ENCODE measurements around the gene MICALL2.

DNA sequence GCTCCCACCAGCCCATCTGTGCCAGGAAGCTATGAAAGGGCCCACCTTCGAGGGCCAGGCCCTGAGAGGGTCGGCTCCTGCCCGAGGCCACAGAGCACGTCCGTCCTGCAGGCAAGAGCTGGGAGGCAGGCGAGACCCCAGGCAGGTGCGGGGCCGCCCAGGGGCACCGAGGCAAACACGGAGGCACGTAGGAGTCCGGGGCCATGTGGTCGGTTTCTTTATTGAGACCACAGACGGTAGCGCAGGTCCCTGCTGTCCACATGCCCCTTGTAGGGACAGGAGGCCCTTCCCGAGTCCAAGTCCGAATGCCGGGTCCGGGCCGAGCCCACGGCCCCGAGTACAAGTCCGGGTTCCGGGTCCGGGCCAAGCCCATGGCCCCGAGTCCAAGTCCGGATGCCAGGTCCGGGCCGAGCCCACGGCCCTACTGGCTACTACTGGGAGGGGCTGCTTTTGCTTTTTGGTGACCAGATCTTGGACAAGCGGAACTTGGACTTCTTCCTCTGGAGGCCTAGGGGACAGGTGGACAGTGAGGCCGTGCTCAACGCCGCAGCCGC, 25.0 kb downstream of the MICALL2 start:
- TF ChIP-seq, protein P1, sequence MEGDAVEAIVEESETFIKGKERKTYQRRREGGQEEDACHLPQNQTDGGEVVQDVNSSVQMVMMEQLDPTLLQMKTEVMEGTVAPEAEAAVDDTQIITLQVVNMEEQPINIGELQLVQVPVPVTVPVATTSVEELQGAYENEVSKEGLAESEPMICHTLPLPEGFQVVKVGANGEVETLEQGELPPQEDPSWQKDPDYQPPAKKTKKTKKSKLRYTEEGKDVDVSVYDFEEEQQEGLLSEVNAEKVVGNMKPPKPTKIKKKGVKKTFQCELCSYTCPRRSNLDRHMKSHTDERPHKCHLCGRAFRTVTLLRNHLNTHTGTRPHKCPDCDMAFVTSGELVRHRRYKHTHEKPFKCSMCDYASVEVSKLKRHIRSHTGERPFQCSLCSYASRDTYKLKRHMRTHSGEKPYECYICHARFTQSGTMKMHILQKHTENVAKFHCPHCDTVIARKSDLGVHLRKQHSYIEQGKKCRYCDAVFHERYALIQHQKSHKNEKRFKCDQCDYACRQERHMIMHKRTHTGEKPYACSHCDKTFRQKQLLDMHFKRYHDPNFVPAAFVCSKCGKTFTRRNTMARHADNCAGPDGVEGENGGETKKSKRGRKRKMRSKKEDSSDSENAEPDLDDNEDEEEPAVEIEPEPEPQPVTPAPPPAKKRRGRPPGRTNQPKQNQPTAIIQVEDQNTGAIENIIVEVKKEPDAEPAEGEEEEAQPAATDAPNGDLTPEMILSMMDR (IDR thresholded peaks at IDR 0.05) = no peak
- no peak for TF ChIP-seq POLR2A (IDR thresholded peaks at IDR 0.05)
- no peak for TF ChIP-seq POLR2AphosphoS5 (IDR thresholded peaks at IDR 0.05)

All from upper lobe of left lung (tissue), 4 donors.